Measurements from ENCODE around the gene MEGF11.

Gene MEGF11

GRCh38 chr15:65986416-65986815 lies 267.1 kb downstream of the MEGF11 start:
- H3K9me3 Mint-ChIP-seq, result no peaks in the 10 kb centered on the region

GRCh38 chr15:65985387-65985786 lies 268.2 kb downstream of the MEGF11 start:
- no peak for TF ChIP-seq CTCF (IDR thresholded peaks at IDR 0.05; ENCODE audit: unreplicated experiment in 3 of 3)
- H3K27me3 Mint-ChIP-seq (ENCODE audit: low read depth), result peaks cover 72% of the 10 kb centered on the region
- H3K4me3 Mint-ChIP-seq, result no peak overlapping the region
- peaks cover 6% of the 10 kb centered on the region for H3K4me1 Mint-ChIP-seq
- H3K36me3 Mint-ChIP-seq (ENCODE audit: low read depth), result no peaks in the 10 kb centered on the region
- H3K9me3 Mint-ChIP-seq, result no peaks in the 10 kb centered on the region
- H3K27ac Mint-ChIP-seq, result no peak overlapping the region

More at GRCh38 chr15:65986416-65986815, 267.1 kb downstream of the MEGF11 start:
- no peak for TF ChIP-seq CTCF (IDR thresholded peaks at IDR 0.05; ENCODE audit: unreplicated experiment in 3 of 3)
- H3K27ac Mint-ChIP-seq, result no peak overlapping the region
- no peaks in the 10 kb centered on the region for H3K36me3 Mint-ChIP-seq (ENCODE audit: low read depth)
- H3K4me3 Mint-ChIP-seq, result no peak overlapping the region
- peaks cover 71% of the 10 kb centered on the region for H3K27me3 Mint-ChIP-seq (ENCODE audit: low read depth)
- no peaks in the 10 kb centered on the region for H3K4me1 Mint-ChIP-seq

GRCh38 chr15:65982627-65983322 lies 270.8 kb downstream of the MEGF11 start:
- Mint-ChIP-seq H3K27me3 (ENCODE audit: low read depth) (peaks cover 79% of the 10 kb centered on the region), H3K9me3 (no peaks in the 10 kb centered on the region), H3K4me3 (peak overlapping the region in 2 of 3 experiments; percentile 14 to 20), H3K36me3 (ENCODE audit: low read depth) (no peaks in the 10 kb centered on the region), H3K27ac (no peak overlapping the region), H3K4me1 (peaks cover 9% of the 10 kb centered on the region)
- TF ChIP-seq CTCF (IDR thresholded peaks at IDR 0.05; ENCODE audit: unreplicated experiment in 3 of 3), result peak in 1 of 3 experiments; percentile 0

GRCh38 chr15:65981837-65982626 lies 271.5 kb downstream of the MEGF11 start:
- H3K27ac Mint-ChIP-seq, result no peak overlapping the region
- H3K4me1 Mint-ChIP-seq, result peaks cover 9% of the 10 kb centered on the region
- peak in 2 of 3 experiments; percentile 10 to 41 for TF ChIP-seq CTCF (IDR thresholded peaks at IDR 0.05; ENCODE audit: unreplicated experiment in 3 of 3)
- no peaks in the 10 kb centered on the region for H3K9me3 Mint-ChIP-seq
- no peaks in the 10 kb centered on the region for H3K36me3 Mint-ChIP-seq (ENCODE audit: low read depth)
- peaks cover 78% of the 10 kb centered on the region for H3K27me3 Mint-ChIP-seq (ENCODE audit: low read depth)
- peak overlapping the region in 2 of 3 experiments; percentile 4 to 44 for H3K4me3 Mint-ChIP-seq

GRCh38 chr15:65980824-65981456 lies 272.6 kb downstream of the MEGF11 start:
- H3K4me1 Mint-ChIP-seq, result peaks cover 9% of the 10 kb centered on the region
- H3K4me3 Mint-ChIP-seq, result peak overlapping the region; percentile 33 to 51 (median 48)
- no peak overlapping the region for H3K27ac Mint-ChIP-seq
- H3K27me3 Mint-ChIP-seq (ENCODE audit: low read depth), result peaks cover 69% of the 10 kb centered on the region
- H3K9me3 Mint-ChIP-seq, result no peaks in the 10 kb centered on the region
- no peaks in the 10 kb centered on the region for H3K36me3 Mint-ChIP-seq (ENCODE audit: low read depth)
- peak; percentile 58 to 63 (median 61) for TF ChIP-seq CTCF (IDR thresholded peaks at IDR 0.05; ENCODE audit: unreplicated experiment in 3 of 3)
